ENCODE results near the gene KRTAP4-12. TPM values are rescaled to one million over a fixed set of nuclear protein-coding genes. Genes with fewer than 3 reads are reported as not detected.
"Not testable (repeated sequence)": the region's sequence is repeated elsewhere in the genome, so short reads cannot be mapped to it uniquely, and the experiment has no call there.

KRTAP4-12 gene
- total RNA-seq, 1 donor from 2014 or later = not detected

DNA sequence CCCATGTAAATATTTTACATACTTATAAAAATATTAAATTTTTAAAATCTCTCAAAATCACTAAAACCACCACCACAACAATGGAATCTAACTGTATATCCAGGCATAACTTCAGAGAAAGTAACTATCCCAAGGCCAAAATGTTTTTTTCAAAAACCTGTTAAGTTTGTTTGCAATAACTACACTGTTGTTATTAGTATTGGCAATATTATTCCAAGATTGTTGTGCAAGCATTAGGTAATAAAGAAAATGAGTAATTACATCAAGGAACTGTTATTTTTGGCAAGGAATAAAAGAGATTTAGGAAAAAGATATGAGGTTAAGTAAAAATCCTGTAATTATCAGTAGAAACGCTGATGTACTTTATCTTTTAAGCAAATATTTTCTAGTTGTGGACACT lies 3.4 kb upstream of the KRTAP4-12 start:
- no peak for DNase-seq (ENCODE audit: extremely low read depth, low read depth, low spot score)

DNA sequence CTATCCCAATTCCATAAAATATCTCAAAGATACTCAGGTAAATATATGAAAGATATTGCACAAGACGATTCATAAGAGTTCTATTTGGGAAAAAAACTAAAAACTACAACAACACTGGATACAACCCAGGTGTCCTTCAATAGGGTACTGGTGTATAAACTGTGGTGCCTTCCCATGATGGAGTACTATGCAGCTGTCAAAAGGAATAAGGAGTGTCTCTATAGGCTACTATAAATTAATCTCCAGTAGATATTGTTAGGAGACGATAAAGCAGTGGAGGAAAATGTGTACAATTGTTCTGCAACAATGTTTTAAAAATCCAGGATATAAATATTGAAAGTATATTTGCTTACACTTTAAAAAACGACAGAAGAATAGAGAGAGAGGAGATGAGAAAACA lies 2.4 kb upstream of the KRTAP4-12 start:
- DNase-seq (ENCODE audit: extremely low read depth, low read depth, low spot score) = no peak

DNA sequence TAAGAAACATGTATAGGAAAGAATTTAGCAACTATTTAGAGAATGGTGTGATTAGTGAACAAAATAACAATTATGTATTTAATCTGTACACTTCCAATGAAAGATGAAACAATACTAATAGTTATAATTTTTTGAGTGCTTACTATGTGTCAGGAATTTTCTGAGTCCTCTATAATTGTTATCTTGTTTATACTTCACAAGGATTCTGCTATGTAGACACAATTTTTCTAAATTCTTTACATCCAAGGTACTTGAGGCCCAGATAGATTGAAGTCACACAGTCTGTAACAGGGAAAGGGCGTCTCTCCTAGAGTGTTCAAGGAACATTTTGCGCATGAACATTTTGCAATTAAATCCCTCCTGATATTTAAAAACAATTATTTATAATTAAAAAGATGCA lies 1.1 kb upstream of the KRTAP4-12 start:
- DNase-seq (ENCODE audit: extremely low read depth, low read depth, low spot score) = no peak

DNA sequence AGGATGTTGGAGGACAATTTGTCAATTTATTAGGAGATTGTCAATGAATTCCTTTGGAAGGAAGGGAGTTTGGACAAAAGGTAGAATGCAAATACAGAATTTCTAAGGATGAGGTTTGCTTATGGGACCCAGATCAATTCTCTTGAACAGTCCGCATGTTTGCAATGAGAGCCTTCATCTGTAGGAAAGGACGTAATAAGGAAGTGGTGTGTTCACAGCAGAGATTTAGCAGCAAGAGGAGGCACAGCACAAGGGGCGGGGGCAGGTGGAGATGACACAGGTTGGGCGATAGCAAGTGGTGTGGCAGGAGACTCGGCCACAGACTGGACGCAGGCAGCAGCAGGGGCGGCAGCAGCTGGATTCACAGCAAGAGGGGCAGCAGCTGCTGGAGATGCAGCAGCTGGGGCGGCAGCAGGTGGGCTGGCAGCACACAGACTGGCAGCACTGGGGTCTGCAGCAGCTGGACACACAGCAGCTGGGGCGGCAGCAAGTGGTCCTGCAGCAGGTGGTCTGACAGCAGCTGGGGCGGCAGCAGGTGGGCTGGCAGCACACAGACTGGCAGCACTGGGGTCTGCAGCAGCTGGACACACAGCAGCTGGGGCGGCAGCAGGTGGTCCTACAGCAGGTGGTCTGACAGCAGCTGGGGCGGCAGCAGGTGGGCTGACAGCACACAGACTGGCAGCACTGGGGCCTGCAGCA lies 541 bp downstream of the KRTAP4-12 start:
- not testable (repeated sequence) for DNase-seq (ENCODE audit: extremely low read depth, low read depth, low spot score)

DNA sequence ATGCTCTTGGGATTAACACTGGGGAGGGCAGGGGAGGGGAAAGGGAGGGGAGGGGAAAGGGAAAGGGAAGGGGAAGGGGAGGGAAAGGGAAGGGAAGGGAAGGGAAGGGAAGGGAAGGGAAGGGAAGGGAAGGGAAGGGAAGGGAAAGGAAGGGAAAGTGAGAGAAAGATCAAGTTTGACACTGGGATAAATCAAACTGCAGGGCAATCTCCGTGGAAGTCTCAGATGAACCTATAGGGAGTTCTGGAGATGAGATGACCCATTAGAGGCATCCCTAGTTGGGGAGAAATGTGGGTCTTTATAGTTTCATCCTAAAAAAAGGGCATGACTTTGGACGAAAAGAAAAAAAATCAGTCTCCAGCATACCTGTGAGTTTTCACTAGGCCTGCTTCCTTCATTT lies 2.2 kb downstream of the KRTAP4-12 start:
- DNase-seq (ENCODE audit: extremely low read depth, low read depth, low spot score) = no peak

DNA sequence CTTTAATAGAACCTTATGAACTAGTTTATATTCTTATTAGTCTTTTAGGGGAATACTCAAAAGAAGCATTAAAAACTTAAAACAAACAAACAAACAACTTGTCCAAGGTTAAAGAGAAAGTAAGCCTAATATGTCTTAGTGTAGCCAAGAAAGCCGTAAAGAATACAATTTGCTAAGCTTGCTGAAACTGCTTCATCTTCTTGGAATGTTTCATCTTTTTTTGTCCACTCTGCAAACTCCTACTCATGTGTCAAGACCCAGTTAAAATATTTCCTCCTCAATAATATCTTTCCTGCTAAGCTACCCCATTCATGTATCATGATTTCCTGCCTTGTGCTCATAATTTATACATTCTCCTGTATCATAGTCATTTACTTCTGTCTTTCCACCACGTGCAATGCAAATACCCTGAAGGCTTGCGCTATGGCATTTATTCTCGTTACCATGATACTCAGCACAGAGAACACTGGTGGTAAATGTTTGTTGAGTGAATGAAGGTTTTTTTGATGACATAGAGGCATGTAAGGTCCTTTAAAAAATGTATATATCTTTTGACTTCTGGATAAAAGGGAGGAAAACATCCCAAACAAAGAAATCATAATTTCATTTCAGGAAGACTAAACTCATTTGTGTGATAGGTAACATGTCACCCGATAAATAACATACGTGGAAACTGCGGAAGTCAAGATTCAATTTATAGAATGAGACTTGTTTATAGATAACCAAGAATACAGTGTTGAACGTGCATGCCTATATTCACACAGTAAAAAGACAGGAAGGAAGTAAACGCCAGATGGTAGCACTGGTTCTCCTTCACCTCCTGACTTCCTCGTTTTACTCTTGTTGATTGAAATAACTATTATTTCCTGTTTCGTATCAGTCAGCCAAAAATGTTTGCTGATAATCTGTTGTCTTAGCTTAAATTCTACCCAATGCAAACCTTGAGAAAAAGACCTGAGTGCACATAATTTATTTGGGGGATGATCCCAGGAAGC lies 4.0 kb downstream of the KRTAP4-12 start:
- DNase-seq (ENCODE audit: extremely low read depth, low read depth, low spot score) = peak; percentile 39

DNA sequence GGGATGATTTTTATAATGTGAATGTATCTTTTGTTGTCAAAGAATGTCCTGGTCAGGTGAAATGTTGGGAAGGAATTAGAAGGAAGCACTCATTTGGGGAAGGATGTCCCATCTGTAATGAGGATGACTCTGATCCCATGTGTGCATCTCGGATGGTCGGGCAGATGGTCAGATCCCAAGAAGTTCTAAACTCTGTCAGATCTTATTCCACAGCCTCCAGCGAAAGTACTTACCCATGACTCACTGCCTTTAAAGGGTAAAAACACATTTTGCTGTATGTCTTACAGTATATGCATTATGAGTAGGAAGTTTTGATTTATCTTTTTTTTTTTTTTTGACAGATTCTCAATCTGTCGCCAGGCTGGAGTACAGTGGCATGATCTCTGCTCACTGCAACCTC lies 5.3 kb downstream of the KRTAP4-12 start:
- no peak for DNase-seq (ENCODE audit: extremely low read depth, low read depth, low spot score)

DNA sequence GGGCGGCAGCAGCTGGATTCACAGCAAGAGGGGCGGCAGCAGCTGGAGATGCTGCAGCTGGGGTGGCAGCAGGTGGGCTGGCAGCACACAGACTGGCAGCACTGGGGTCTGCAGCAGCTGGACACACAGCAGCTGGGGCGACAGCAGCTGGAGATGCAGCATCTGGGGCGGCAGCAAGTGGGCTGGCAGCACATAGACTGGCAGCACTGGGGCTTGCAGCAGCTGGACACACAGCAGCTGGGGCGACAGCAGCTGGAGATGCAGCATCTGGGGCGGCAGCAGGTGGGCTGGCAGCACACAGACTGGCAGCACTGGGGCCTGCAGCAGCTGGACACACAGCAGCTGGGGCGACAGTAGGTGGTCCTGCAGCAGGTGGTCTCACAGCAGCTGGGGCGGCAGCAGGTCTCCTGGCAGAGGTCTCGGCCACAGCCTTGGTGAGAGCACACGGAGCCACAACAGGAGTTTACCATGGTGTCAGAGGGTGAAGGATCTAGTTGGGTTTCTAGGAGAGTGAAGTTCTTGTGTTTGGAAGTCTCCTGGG lies 6.1 kb downstream of the KRTAP4-12 start, which contains the start of gene KRTAP4-11:
Gene KRTAP4-11, minus strand, starts transcription at position 528 of the 541 bp plus-strand sequence. Its CDS starts 58 bp downstream, at position 470.
- DNase-seq (ENCODE audit: extremely low read depth, low read depth, low spot score) = not testable (repeated sequence)

DNA sequence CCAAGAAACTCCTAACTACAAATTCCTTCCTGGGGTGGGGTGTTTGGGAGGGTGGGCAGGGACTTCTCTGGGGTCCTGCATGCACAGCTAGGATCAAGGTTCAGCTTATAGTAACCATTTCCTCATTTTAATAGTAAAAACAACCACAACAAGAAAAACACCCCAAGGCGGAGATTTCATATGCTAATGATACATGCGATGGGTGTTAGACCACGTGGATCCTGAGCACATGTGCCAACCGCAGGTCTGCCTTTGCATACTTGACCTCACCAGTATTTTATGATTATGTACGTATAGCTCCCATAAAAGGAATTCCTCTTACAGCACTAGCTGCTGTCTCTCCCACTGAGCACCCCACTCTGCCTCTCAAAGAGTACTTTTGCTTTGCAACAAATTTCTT lies 7.7 kb downstream of the KRTAP4-12 start:
- no peak for DNase-seq (ENCODE audit: extremely low read depth, low read depth, low spot score)

DNA sequence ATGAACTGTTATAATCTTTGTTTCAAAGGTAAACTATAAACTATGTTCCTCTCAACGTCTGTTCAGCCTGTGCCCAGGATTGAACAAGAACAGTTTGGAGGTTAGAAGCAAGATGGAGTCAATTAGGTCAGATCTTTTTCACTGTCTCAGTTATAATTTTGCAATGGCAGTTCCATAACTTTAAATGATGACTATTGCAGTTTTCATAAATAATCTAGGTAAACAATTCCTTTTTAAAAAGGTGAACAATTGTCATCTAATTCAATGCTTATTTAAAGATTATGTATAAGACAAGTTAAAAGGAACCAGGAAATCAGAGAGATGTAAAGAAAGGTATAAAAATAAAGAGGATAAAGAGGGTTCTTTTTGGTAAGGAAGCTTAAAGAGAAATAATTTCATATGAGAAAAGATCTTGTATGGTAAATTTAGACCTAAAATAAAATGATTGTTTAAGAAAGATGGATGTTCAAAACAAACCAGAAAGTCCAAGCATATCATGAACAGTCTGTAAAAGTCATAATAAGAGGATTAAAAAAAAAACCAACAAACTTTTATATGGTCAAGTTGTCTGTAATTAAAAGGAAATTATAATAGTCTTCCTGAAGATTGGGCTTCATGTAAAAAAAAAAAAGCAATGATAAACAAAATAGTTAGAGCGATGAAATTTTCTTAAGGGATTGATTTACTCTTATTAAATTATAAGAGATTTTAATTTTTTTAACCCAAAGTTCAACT lies 12.7 kb downstream of the KRTAP4-12 start:
- no peak for DNase-seq (ENCODE audit: extremely low read depth, low read depth, low spot score)

DNA sequence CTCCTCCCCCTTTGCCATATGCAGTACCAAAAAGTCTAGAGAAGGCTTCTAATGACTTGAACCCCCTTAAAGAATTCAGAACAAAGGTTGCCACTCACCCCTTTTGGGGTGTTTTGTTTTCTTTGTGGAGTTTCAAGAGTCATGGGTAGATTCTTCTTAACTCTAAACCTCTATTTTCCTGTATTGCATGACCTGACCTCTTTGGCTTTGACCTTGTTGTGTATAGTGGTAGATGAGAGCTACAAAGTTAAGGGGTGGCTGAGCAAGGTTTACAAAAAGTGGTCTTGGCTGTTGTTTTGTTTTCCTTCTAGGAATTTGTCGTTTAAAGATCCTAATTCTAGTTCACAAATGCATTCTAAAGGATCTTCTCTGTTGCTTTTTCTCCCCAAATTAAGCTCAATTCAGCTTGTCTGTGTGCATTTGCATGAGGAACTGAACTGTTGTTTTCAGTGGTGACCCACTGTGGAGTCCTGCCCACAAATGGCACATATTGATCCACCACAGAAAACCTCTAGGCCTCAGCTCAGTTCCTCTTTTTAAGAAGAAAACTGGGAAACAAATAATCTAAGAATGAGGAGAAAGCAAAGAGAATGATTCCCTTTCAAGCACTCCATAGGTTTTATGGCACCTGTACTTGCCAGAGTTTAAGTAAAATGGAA lies 15.1 kb downstream of the KRTAP4-12 start:
- DNase-seq (ENCODE audit: extremely low read depth, low read depth, low spot score) = not testable (repeated sequence)

DNA sequence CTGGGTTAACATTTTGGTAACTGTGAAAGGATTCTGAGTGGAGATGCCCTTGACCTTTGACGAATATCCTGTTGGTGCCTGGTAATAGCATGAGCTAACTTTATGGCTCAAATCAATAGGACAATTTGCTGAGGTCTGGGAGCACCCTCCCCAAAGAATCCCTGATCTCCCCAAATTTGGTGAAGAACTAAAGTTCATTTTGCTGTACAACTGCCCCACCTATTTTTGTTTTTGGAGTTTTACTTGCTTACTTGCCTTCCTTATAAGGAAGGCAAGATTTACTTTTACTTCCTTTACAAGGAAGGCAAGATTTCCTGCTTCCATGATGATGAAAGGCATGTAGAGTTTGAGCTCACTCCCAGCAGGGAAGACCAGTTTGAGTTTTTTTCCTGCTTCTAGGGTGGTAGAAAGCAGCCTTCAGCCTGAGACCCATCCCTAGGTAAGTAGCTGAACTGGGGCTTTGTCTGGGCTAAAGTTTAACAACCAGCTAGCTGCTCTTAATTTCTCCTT lies 16.0 kb downstream of the KRTAP4-12 start:
- DNase-seq (ENCODE audit: extremely low read depth, low read depth, low spot score) = no peak

DNA sequence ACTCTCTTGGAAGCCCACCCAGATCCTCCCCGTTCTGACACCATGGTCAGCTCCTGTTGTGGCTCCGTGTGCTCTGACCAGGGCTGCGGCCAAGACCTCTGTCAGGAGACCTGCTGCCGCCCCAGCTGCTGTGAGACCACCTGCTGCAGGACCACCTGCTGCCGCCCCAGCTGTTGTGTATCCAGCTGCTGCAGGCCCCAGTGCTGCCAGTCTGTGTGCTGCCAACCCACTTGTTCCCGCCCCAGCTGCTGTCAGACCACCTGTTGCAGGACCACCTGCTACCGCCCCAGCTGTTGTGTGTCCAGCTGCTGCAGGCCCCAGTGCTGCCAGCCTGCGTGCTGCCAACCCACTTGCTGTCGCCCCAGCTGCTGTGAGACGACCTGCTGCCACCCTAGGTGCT lies 18.6 kb downstream of the KRTAP4-12 start, which contains the start of gene KRTAP4-9:
Gene KRTAP4-9, plus strand, starts transcription at position 43 of the 400 bp plus-strand sequence. Its CDS starts 0 bp downstream, at position 43.
- not testable (repeated sequence) for DNase-seq (ENCODE audit: extremely low read depth, low read depth, low spot score)

DNA sequence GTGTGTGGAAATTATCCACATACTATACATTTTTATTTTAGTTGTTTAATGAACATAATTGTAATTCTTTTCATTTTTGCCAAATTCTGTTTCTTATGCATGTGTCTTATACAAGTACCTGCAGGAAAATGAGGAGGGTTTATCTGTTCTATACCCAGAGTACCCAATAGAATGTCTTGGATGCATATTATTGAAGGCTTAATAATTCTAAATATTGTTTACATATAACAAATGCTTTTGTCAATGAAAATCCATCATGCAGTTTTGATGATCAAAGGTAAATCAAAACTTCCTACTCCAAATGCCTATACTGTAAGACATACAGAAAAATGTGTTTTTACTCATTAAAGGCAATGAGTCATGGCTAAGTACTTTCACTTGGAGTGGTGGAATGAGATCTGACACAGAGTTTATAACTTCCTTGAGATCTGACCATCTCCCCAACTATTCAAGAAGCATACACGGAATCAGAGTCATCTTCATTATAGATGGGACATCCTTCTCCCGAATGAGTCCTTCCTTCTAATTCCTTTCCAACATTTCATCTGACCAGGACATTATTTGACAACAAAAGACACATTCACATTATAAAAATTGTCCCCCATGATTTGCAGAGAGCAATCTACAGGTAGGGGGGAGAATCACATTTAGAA lies 19.5 kb downstream of the KRTAP4-12 start:
- not testable (repeated sequence) for DNase-seq (ENCODE audit: extremely low read depth, low read depth, low spot score)

DNA sequence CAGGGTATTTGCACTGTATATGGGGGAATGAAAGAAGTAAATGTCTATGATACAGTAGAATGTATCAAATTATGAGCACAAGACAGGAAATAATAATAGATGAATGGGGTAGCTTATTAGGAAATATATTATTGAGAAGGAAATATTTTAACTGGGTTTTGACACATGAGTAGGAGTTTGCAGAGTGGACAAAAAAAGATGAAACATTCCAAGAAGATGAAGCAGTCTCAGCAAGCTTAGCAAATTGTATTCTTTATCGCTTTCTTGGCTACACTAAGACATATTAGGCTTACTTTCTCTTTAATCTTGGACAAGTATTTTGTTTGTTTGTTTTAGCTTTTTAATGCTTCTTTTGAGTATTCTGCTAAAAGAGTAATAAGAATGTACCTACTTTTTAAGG lies 20.1 kb downstream of the KRTAP4-12 start:
- DNase-seq (ENCODE audit: extremely low read depth, low read depth, low spot score) = no peak

DNA sequence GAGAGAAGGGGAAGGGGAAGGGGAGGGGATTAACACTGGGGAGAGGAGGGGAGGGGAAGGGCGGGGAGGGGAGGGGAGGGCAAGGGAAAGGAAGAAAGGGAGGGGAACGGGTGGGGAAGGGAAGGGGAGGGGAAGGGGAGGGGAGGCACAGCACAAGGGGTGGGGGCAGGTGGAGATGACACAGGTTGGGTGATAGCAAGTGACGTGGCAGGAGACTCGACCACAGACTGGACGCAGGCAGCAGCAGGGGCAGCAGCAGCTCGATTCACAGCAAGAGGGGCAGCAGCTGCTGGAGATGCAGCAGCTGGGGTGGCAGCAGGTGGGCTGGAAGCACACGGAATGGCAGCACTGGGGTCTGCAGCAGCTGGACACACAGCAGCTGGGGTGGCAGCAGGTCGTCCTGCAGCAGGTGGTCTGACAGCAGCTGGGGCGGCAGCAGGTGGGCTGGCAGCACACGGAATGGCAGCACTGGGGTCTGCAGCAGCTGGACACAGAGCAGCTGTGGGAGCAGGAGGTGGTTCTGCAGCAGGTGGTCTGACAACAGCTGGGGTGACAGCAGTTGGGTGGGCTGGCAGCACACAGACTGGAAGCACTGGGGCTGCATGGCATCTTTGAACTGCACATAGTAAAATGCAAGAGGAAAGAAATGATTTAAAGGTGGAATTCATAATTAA lies 22.3 kb downstream of the KRTAP4-12 start, which contains the start of gene KRTAP4-16:
Gene KRTAP4-16, minus strand, starts transcription at position 624 of the 674 bp plus-strand sequence. Its CDS starts 0 bp downstream, at position 624.
- no peak for DNase-seq (ENCODE audit: extremely low read depth, low read depth, low spot score)

DNA sequence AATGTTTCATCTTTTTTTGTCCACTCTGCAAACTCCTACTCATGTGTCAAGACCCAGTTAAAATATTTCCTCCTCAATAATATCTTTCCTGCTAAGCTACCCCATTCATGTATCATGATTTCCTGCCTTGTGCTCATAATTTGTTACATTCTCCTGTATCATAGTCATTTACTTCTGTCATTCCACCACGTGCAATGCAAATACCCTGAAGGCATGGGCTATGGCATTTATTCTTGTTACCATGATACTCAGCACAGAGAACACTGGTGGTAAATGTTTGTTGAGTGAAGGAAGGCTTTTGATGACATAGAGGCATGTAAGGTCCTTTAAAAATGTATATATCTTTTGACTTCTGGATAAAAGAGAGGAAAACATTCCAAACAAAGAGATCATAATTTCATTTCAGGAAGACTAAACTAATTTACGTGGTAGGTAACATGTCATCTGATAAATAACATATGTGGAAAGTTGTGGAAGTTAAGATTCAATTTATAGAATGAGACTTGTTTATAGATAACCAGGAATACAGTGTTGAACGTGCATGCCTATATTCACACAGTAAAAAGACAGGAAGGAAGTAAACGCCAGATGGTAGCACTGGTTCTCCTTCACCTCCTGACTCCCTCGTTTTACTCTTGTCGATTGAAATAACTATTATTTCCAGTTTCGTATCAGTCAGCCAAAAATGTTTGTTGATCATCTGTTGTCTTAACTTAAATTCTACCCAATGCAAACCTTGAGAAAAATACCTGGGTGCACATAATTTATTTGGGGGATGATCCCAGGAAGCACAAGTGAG lies 24.1 kb downstream of the KRTAP4-12 start:
- DNase-seq (ENCODE audit: extremely low read depth, low read depth, low spot score) = peak; percentile 22

DNA sequence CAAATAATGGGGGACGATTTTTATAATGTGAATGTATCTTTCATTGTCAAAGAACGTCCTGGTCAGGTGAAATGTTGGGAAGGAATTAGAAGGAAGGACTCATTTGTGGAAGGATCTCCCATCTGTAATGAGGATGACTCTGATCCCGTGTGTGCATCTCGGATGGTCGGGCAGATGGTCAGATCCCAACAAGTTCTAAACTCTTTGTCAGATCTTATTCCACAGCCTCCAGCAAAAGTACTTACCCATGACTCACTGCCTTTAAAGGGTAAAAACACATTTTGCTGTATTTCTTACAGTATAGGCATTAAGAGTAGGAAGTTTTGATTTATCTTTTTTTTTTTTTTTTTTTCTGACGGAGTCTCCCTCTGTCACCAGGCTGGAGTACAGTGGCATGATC lies 25.5 kb downstream of the KRTAP4-12 start:
- no peak for DNase-seq (ENCODE audit: extremely low read depth, low read depth, low spot score)

Data from glomerular endothelial cell (primary cell).